ENCODE measurements around the gene VMP1.

DNA sequence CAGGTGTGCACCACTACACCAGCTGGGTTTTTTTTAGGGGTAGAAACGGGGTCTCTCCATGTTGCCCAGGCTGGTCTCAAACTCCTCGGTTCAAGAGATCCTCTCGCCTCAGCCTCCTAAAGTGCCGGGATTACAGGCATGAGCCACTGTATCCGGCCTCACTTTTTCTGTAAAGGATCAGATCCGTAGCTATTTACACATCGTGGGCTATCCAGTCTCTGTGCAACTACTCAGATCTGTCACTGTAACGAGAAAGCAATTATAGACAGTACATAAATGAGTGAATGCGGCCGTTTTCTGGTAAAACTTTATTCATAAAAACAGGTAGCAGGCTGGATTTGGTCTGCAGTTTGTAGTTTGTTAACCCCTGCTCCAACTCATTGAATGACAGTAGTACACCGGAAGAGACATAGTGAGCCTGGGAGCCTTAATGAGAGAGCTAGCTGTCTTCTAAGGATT lies 44.5 kb downstream of the VMP1 start:
- TF ChIP-seq, protein P1, sequence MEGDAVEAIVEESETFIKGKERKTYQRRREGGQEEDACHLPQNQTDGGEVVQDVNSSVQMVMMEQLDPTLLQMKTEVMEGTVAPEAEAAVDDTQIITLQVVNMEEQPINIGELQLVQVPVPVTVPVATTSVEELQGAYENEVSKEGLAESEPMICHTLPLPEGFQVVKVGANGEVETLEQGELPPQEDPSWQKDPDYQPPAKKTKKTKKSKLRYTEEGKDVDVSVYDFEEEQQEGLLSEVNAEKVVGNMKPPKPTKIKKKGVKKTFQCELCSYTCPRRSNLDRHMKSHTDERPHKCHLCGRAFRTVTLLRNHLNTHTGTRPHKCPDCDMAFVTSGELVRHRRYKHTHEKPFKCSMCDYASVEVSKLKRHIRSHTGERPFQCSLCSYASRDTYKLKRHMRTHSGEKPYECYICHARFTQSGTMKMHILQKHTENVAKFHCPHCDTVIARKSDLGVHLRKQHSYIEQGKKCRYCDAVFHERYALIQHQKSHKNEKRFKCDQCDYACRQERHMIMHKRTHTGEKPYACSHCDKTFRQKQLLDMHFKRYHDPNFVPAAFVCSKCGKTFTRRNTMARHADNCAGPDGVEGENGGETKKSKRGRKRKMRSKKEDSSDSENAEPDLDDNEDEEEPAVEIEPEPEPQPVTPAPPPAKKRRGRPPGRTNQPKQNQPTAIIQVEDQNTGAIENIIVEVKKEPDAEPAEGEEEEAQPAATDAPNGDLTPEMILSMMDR (conservative IDR thresholded peaks at IDR 0.05; ENCODE audit: low read depth, low read length) = no peak
- TF ChIP-seq EZH2 (IDR thresholded peaks at IDR 0.05; ENCODE audit: low read length, unreplicated experiment) = no peak
- no peak for TF ChIP-seq EZH2phosphoT487 (IDR thresholded peaks at IDR 0.05; ENCODE audit: borderline replicate concordance, low read length)
